Karpas-422 (cell line): ENCODE data around the gene SLC12A7. TPM values are rescaled to one million over a fixed set of nuclear protein-coding genes. Genes with fewer than 3 reads are reported as not detected.
A peak's percentile ranks its signal among the peaks of the same experiment; 100 is the strongest.

Experiments used
- DNase-seq: peaks from one replicate; pipeline ENCODE4 v3.0.0-alpha.2; 2015
- H2AFZ ChIP-seq: fragments of 200-600 bp; sonication (generic); 2 replicates; pipeline ENCODE4 v1.6.1; 2014; ENCODE audit warnings: antibody characterized with exemption, low read length, mixed read lengths
- H3K27ac ChIP-seq: fragments of 200-600 bp; sonication (generic); 2 replicates; pipeline ENCODE4 v1.5.1; 2014; ENCODE audit warnings: mild to moderate bottlenecking, low read length, moderate library complexity
- H3K27me3 ChIP-seq: fragments of 200-600 bp; sonication (generic); 2 replicates; pipeline ENCODE4 v1.6.1; 2014; ENCODE audit warnings: low read length, mixed read lengths
- H3K36me3 ChIP-seq: fragments of 200-600 bp; sonication (generic); 2 replicates; pipeline ENCODE4 v1.6.1; 2014; ENCODE audit warnings: low read length, mixed read lengths; ENCODE audit not compliant: insufficient read depth
- H3K4me1 ChIP-seq: fragments of 200-600 bp; sonication (generic); 2 replicates; pipeline ENCODE4 v1.6.1; 2014; ENCODE audit warnings: mild to moderate bottlenecking, low read length, mixed read lengths
- H3K4me2 ChIP-seq: fragments of 200-600 bp; sonication (generic); 2 replicates; pipeline ENCODE4 v1.6.1; 2014; ENCODE audit warnings: low read length, low read depth, mild to moderate bottlenecking; ENCODE audit not compliant: poor library complexity, severe bottlenecking
- H3K4me3 ChIP-seq: fragments of 200-600 bp; sonication (generic); 2 replicates; pipeline ENCODE4 v1.5.1; 2014; ENCODE audit warnings: mild to moderate bottlenecking, antibody characterized with exemption, low read length, mixed read lengths
- H3K79me2 ChIP-seq: fragments of 200-600 bp; sonication (generic); 2 replicates; pipeline ENCODE4 v1.6.1; 2014; ENCODE audit warnings: mild to moderate bottlenecking, low read length, mixed read lengths
- H3K9ac ChIP-seq: fragments of 200-600 bp; sonication (generic); 2 replicates; pipeline ENCODE4 v1.6.0; 2014; ENCODE audit warnings: low read length
- H3K9me2 ChIP-seq: fragments of 200-600 bp; sonication (generic), shearing (Covaris generic); replicated peaks from 2 replicates; pipeline ENCODE4 v1.6.0; 2014; ENCODE audit warnings: mild to moderate bottlenecking, low read length, moderate library complexity; ENCODE audit not compliant: insufficient read depth
- H3K9me3 ChIP-seq: fragments of 300-700, 200-600 bp; sonication (generic); 2 replicates; pipeline ENCODE4 v1.6.1; 2014; ENCODE audit warnings: low read length, mixed read lengths
- H4K20me1 ChIP-seq: fragments of 200-600 bp; sonication (generic); 2 replicates; pipeline ENCODE4 v1.6.1; 2014; ENCODE audit warnings: mild to moderate bottlenecking, antibody characterized with exemption, low read length, low read depth; ENCODE audit not compliant: insufficient read depth
- total RNA-seq: library from RNA; depleted of rRNA; stranded (reverse); fragments of >200 nt; shearing (Covaris generic); gene quantifications from 2 replicates; pipeline ENCODE4 v1.2.3, GENCODE V29; 2014; ENCODE audit warnings: low replicate concordance

SLC12A7 gene
- total RNA-seq, 1 experiment from 2014 or later: not detected

GRCh38 chr5:1095302-1095989, 16.4 kb downstream of the SLC12A7 start:
- no peaks in the 10 kb centered on the region for H3K9me2 ChIP-seq
- no peaks in the 10 kb centered on the region; the same call in 1 of the 2 replicates for H3K4me1 ChIP-seq
- no peak overlapping the region for H2AFZ ChIP-seq
- no peaks in the 10 kb centered on the region for H3K9me3 ChIP-seq
- H3K27ac ChIP-seq: no peak overlapping the region
- no peaks in the 10 kb centered on the region for H3K36me3 ChIP-seq
- DNase-seq: no peak
- no peak overlapping the region for H3K9ac ChIP-seq
- no peaks in the 10 kb centered on the region for H3K27me3 ChIP-seq
- no peak overlapping the region for H3K4me2 ChIP-seq
- no peak overlapping the region for H3K4me3 ChIP-seq
- H3K79me2 ChIP-seq: no peaks in the 10 kb centered on the region
- no peaks in the 10 kb centered on the region for H4K20me1 ChIP-seq

GRCh38 chr5:1094670-1095190, 17.1 kb downstream of the SLC12A7 start:
- Histone ChIP-seq H4K20me1 (no peaks in the 10 kb centered on the region), H3K9ac (no peak overlapping the region)

GRCh38 chr5:1093361-1093760, 18.5 kb downstream of the SLC12A7 start:
- no peaks in the 10 kb centered on the region for H4K20me1 ChIP-seq
- no peaks in the 10 kb centered on the region for H3K36me3 ChIP-seq
- no peaks in the 10 kb centered on the region; the same call in 1 of the 2 replicates for H3K4me1 ChIP-seq
- H3K9me2 ChIP-seq: no peaks in the 10 kb centered on the region
- H3K79me2 ChIP-seq: no peaks in the 10 kb centered on the region
- DNase-seq: peak; percentile 61
- no peak overlapping the region for H2AFZ ChIP-seq
- no peak overlapping the region for H3K4me2 ChIP-seq
- H3K27me3 ChIP-seq: no peaks in the 10 kb centered on the region
- H3K9ac ChIP-seq: no peak overlapping the region
- no peak overlapping the region for H3K27ac ChIP-seq
- no peak overlapping the region for H3K4me3 ChIP-seq
- no peaks in the 10 kb centered on the region for H3K9me3 ChIP-seq

More at GRCh38 chr5:1094670-1095190, 17.1 kb downstream of the SLC12A7 start:
- H3K9me2 ChIP-seq: no peaks in the 10 kb centered on the region
- H3K27me3 ChIP-seq: no peaks in the 10 kb centered on the region
- H3K27ac ChIP-seq: no peak overlapping the region
- H2AFZ ChIP-seq: no peak overlapping the region
- H3K4me3 ChIP-seq: no peak overlapping the region
- DNase-seq: no peak
- H3K36me3 ChIP-seq: no peaks in the 10 kb centered on the region
- no peak overlapping the region for H3K4me2 ChIP-seq
- no peaks in the 10 kb centered on the region; the same call in 1 of the 2 replicates for H3K4me1 ChIP-seq
- H3K79me2 ChIP-seq: no peaks in the 10 kb centered on the region
- no peaks in the 10 kb centered on the region for H3K9me3 ChIP-seq

GRCh38 chr5:1092122-1092521, 19.7 kb downstream of the SLC12A7 start:
- H3K9ac ChIP-seq: no peak overlapping the region
- H3K79me2 ChIP-seq: no peaks in the 10 kb centered on the region
- no peaks in the 10 kb centered on the region; the same call in 1 of the 2 replicates for H3K4me1 ChIP-seq
- H3K27ac ChIP-seq: no peak overlapping the region
- H4K20me1 ChIP-seq: no peaks in the 10 kb centered on the region
- no peaks in the 10 kb centered on the region for H3K27me3 ChIP-seq
- H3K4me3 ChIP-seq: no peak overlapping the region
- H3K4me2 ChIP-seq: no peak overlapping the region
- H2AFZ ChIP-seq: no peak overlapping the region
- no peaks in the 10 kb centered on the region for H3K9me2 ChIP-seq
- H3K9me3 ChIP-seq: no peaks in the 10 kb centered on the region
- no peak for DNase-seq
- no peaks in the 10 kb centered on the region for H3K36me3 ChIP-seq

GRCh38 chr5:1091632-1092031, 20.2 kb downstream of the SLC12A7 start:
- Histone ChIP-seq H3K4me3 (no peak overlapping the region), H2AFZ (no peak overlapping the region), H3K27ac (no peak overlapping the region), H3K4me2 (no peak overlapping the region), H3K4me1 (no peaks in the 10 kb centered on the region; the same call in 1 of the 2 replicates), H3K79me2 (no peaks in the 10 kb centered on the region), H3K9ac (no peak overlapping the region), H3K27me3 (no peaks in the 10 kb centered on the region), H3K9me3 (no peaks in the 10 kb centered on the region), H3K9me2 (no peaks in the 10 kb centered on the region), H4K20me1 (no peaks in the 10 kb centered on the region), H3K36me3 (no peaks in the 10 kb centered on the region)
- DNase-seq: no peak

- H3K36me3 ChIP-seq: no peaks in the 10 kb centered on the region
These were observed 21.3 kb downstream of the SLC12A7 start for GRCh38 chr5:1090538-1090937.

GRCh38 chr5:1089621-1090040, 22.2 kb downstream of the SLC12A7 start:
- no peak for DNase-seq
- Histone ChIP-seq H3K79me2 (no peaks in the 10 kb centered on the region), H3K36me3 (no peaks in the 10 kb centered on the region), H3K9me2 (no peaks in the 10 kb centered on the region), H3K27me3 (no peaks in the 10 kb centered on the region), H3K4me1 (no peaks in the 10 kb centered on the region), H3K9ac (no peak overlapping the region), H3K27ac (no peak overlapping the region), H3K4me2 (no peak overlapping the region), H3K9me3 (no peaks in the 10 kb centered on the region), H4K20me1 (no peaks in the 10 kb centered on the region), H2AFZ (no peak overlapping the region), H3K4me3 (no peak overlapping the region)

More at GRCh38 chr5:1090538-1090937, 21.3 kb downstream of the SLC12A7 start:
- no peak overlapping the region for H3K9ac ChIP-seq
- no peaks in the 10 kb centered on the region for H3K9me2 ChIP-seq
- H3K4me1 ChIP-seq: no peaks in the 10 kb centered on the region
- H2AFZ ChIP-seq: no peak overlapping the region
- DNase-seq: no peak
- no peaks in the 10 kb centered on the region for H3K27me3 ChIP-seq
- no peaks in the 10 kb centered on the region for H4K20me1 ChIP-seq
- no peak overlapping the region for H3K27ac ChIP-seq
- H3K4me3 ChIP-seq: no peak overlapping the region
- H3K4me2 ChIP-seq: no peak overlapping the region
- no peaks in the 10 kb centered on the region for H3K79me2 ChIP-seq
- no peaks in the 10 kb centered on the region for H3K9me3 ChIP-seq

- no peak for DNase-seq
- H3K4me2 ChIP-seq: no peak overlapping the region
- no peak overlapping the region for H3K27ac ChIP-seq
- no peak overlapping the region for H3K9ac ChIP-seq
- no peaks in the 10 kb centered on the region for H3K9me3 ChIP-seq
- no peaks in the 10 kb centered on the region for H3K9me2 ChIP-seq
- H2AFZ ChIP-seq: no peak overlapping the region
- no peaks in the 10 kb centered on the region for H3K36me3 ChIP-seq
- no peaks in the 10 kb centered on the region for H3K79me2 ChIP-seq
- H3K4me1 ChIP-seq: no peaks in the 10 kb centered on the region
- no peak overlapping the region for H3K4me3 ChIP-seq
- no peaks in the 10 kb centered on the region for H3K27me3 ChIP-seq
- H4K20me1 ChIP-seq: no peaks in the 10 kb centered on the region
These were observed 22.7 kb downstream of the SLC12A7 start for GRCh38 chr5:1089146-1089545.
